Activated CD4-positive, alpha-beta T cell treated with anti-CD3 and anti-CD28 coated beads for 36 hours (primary cell): ENCODE results near the gene SMIM13. TPM values are rescaled to one million over a fixed set of nuclear protein-coding genes. Genes with fewer than 3 reads are reported as not detected.

Source experiments
- ATAC-seq: fragments of 200-7000 bp; cut with Tn5 transposase; one replicate; pipeline ENCODE4 v1.10.0; 2021; ENCODE audit warnings: mild to moderate bottlenecking, moderate library complexity
- CTCF ChIA-PET: fragments of 350-600 bp; sonication (Branson Sonifier 250); formaldehyde crosslinking; loops from one replicate; lab custom pipeline; 2021; ENCODE audit warnings: antibody characterized with exemption; lab: Charles Lee
- POLR2A ChIA-PET: fragments of 350-600 bp; sonication (Branson Sonifier 250); formaldehyde crosslinking; loops from one replicate; lab custom pipeline; 2021; ENCODE audit warnings: antibody characterized with exemption, inconsistent platforms; lab: Charles Lee
- DNase-seq: peaks from one replicate; pipeline ENCODE4 v3.0.0-alpha.2; 2020
- H3K27ac Mint-ChIP-seq: one replicate; pipeline ENCODE4 v1.8.0; 2021; ENCODE audit warnings: mixed read lengths
- H3K27me3 Mint-ChIP-seq: one replicate; pipeline ENCODE4 v1.8.0; 2021; ENCODE audit warnings: mixed read lengths
- H3K36me3 Mint-ChIP-seq: one replicate; pipeline ENCODE4 v1.8.0; 2021; ENCODE audit warnings: low read depth, mixed read lengths
- H3K4me1 Mint-ChIP-seq: one replicate; pipeline ENCODE4 v1.8.0; 2021; ENCODE audit warnings: mixed read lengths
- H3K4me3 Mint-ChIP-seq: one replicate; pipeline ENCODE4 v1.8.0; 2021; ENCODE audit warnings: mild to moderate bottlenecking, moderate library complexity, mixed read lengths
- H3K9me3 Mint-ChIP-seq: one replicate; pipeline ENCODE4 v1.8.0; 2021; ENCODE audit warnings: low read depth, mixed read lengths
- intact Hi-C, 2 experiments: fragments of 100-400 bp; cut with DNase I in 1 of 2; cut with micrococcal nuclease in 1 of 2; formaldehyde crosslinking; loops; one replicate each; pipeline versions ENCODE4 v1.14.2 to v1.15.1; 2022 to 2024; cut with DNase I, micrococcal nuclease
- total RNA-seq, 2 experiments: library from RNA; stranded (reverse); gene quantifications; one replicate each; pipeline ENCODE4 v1.2.3, GENCODE V29; 2021

The SMIM13 gene
- total RNA-seq, 2 experiments from 2014 or later, result 6.3 to 7.9 TPM

DNA sequence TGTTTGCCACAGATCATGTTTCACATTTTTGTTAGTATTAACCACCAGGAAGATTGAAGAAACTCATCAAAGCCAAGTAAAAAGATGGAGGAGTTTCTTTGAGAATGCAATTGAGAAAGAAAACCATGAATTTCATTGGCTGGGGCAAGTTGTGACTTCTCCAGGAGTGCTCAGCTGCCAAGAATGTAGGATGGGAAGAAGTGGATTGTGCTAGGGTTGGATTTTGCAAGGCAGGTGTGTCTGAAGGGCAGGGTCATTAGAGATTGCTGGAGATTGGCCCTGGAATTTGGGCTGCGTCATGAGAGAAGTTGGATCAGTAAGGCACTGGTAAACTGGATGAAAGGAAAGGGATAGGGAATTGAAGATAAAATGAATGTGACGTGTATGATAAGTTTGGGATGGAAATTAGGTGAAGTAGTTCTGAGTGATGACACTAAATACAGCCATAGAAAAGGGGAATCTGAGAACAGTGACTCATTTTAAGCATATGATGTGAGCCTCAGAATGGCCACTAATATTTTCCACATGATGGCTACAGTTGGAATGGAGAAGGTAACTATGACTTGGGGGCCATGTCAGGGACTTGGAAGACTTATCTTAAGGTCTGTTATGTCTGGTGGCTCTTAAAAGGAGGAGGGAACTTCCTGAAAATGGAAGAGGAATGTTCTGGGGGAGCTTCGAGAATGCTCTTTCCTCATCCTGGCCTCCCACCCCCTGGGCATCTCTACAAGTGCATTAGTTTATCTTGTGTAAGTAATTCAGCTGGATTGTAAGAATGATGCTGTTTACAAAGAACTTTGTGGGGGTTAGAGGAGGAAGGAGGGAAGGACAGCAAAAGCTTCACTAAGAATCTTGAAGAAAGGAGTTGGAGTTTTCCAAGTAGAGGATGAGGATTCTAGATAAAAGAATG, 45.7 kb downstream of the SMIM13 start:
- POLR2A ChIA-PET, result no interaction called here
- Mint-ChIP-seq H3K36me3 (peaks cover 12% of the 10 kb centered on the region), H3K27ac (peak overlapping the region; percentile 1), H3K27me3 (no peaks in the 10 kb centered on the region), H3K9me3 (no peaks in the 10 kb centered on the region), H3K4me1 (peaks cover 17% of the 10 kb centered on the region), H3K4me3 (no peak overlapping the region)
- ATAC-seq (peak; percentile 80), DNase-seq (no peak)
- intact Hi-C loops, result loop anchor here in 1 of 2 experiments (5.0 kb wide), 1 partner anchor 47 kb away; the partner anchor contains the start of gene SMIM13
- CTCF ChIA-PET, result no interaction called here

GRCh38 chr6:11140056-11140455, 46.4 kb downstream of the SMIM13 start:
- no peaks in the 10 kb centered on the region for H3K9me3 Mint-ChIP-seq
- CTCF ChIA-PET, result no interaction called here
- peaks cover 17% of the 10 kb centered on the region for H3K4me1 Mint-ChIP-seq
- ATAC-seq (no peak), DNase-seq (no peak)
- H3K27ac Mint-ChIP-seq, result no peak overlapping the region
- POLR2A ChIA-PET, result no interaction called here
- intact Hi-C loops, result loop anchor here in 1 of 2 experiments (5.0 kb wide), 1 partner anchor 48 kb away; the partner anchor contains the start of gene SMIM13
- no peak overlapping the region for H3K4me3 Mint-ChIP-seq
- peaks cover 4% of the 10 kb centered on the region for H3K36me3 Mint-ChIP-seq
- no peaks in the 10 kb centered on the region for H3K27me3 Mint-ChIP-seq

- ChIA-PET POLR2A (no interaction called here), CTCF (no interaction called here)
- H3K36me3 Mint-ChIP-seq, result no peaks in the 10 kb centered on the region
- DNase-seq (no peak), ATAC-seq (no peak)
- H3K27me3 Mint-ChIP-seq, result no peaks in the 10 kb centered on the region
- H3K9me3 Mint-ChIP-seq, result no peaks in the 10 kb centered on the region
- H3K4me3 Mint-ChIP-seq, result no peak overlapping the region
- H3K27ac Mint-ChIP-seq, result no peak overlapping the region
- intact Hi-C loops, result loop anchor here in 1 of 2 experiments (5.0 kb wide), 1 partner anchor 49 kb away; the partner anchor contains the start of gene SMIM13
- H3K4me1 Mint-ChIP-seq, result peaks cover 17% of the 10 kb centered on the region
Observed at GRCh38 chr6:11141295-11141694, 47.7 kb downstream of the SMIM13 start.

DNA sequence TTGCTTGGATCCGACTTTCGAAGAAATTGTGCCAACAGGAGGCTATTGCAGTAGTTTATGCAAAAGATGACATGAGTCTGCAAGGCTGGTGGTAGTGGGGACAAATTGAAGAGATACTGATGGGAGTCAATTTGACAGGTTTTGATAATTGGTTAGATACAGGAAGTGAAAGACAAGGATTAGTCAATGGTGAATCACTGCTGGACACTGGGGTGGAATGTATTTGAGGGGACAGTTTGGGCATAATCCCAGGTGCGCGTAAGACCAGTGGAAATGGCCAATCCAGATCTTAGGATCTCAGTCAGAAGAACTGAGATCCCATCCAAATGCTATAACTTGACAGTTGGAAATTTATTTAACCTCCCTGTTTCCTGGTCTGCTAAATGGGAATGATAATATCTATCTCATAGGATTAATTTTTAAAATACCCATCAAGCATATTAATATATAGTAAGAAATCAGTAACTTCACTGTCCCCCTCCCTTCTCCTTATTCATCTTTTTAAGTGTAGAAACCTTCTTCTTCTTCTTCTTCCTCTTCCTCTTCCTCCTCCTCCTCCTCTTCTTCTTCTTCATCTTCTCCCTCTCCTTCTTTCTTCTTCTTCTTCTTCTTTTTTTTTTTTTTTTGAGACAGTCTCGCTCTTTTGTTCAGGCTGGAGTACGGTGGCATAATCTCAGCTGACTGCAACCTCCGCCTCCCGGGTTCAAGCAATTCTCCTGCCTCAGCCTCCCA, 48.8 kb downstream of the SMIM13 start:
- Mint-ChIP-seq H3K4me3 (no peak overlapping the region), H3K36me3 (no peaks in the 10 kb centered on the region), H3K9me3 (no peaks in the 10 kb centered on the region), H3K27me3 (no peaks in the 10 kb centered on the region), H3K27ac (no peak overlapping the region), H3K4me1 (peaks cover 17% of the 10 kb centered on the region)
- no peak for ATAC-seq
- ChIA-PET POLR2A (no interaction called here), CTCF (interaction anchor here (0.8 to 3.6 kb wide), 3 partner anchors 355 to 399 kb away, joined by 3 to 59 read pairs (median 3); no protein-coding TSS in a partner anchor)
- DNase-seq, result no peak
- intact Hi-C loops, result loop anchor here in 1 of 2 experiments (5.0 kb wide), 1 partner anchor 50 kb away; the partner anchor contains the start of gene SMIM13

GRCh38 chr6:11143394-11144371, 50.0 kb downstream of the SMIM13 start:
- no peak for ATAC-seq

GRCh38 chr6:11144393-11144851, 50.8 kb downstream of the SMIM13 start:
- intact Hi-C loops, result loop anchor here (1.0 to 5.0 kb wide), 5 partner anchors 28 to 431 kb away; partner anchors contain the start of gene SMIM13 (in 1 of the 2)
- Mint-ChIP-seq H3K27ac (no peak overlapping the region), H3K9me3 (no peaks in the 10 kb centered on the region), H3K4me3 (no peak overlapping the region), H3K27me3 (no peaks in the 10 kb centered on the region), H3K4me1 (peaks cover 7% of the 10 kb centered on the region), H3K36me3 (no peaks in the 10 kb centered on the region)
- ATAC-seq (peak; percentile 94), DNase-seq (peak; percentile 89)
- ChIA-PET POLR2A (no interaction called here), CTCF (interaction anchor here (0.5 to 3.6 kb wide), 13 partner anchors 9 to 433 kb away, joined by 3 to 59 read pairs (median 4); partner anchors contain the start of gene NEDD9)

More at GRCh38 chr6:11143394-11144371, 50.0 kb downstream of the SMIM13 start:
- intact Hi-C loops, result loop anchor here (1.0 to 5.0 kb wide), 5 partner anchors 29 to 432 kb away; partner anchors contain the start of gene SMIM13 (in 1 of the 2)
- no peaks in the 10 kb centered on the region for H3K27me3 Mint-ChIP-seq
- CTCF ChIA-PET, result interaction anchor here (0.5 to 3.6 kb wide), 17 partner anchors 8 to 434 kb away, joined by 3 to 59 read pairs (median 3); partner anchors contain the start of gene NEDD9
- H3K36me3 Mint-ChIP-seq, result no peaks in the 10 kb centered on the region
- H3K27ac Mint-ChIP-seq, result no peak overlapping the region
- DNase-seq, result peak; percentile 39
- POLR2A ChIA-PET, result no interaction called here
- no peaks in the 10 kb centered on the region for H3K9me3 Mint-ChIP-seq
- H3K4me3 Mint-ChIP-seq, result no peak overlapping the region
- H3K4me1 Mint-ChIP-seq, result peaks cover 14% of the 10 kb centered on the region

DNA sequence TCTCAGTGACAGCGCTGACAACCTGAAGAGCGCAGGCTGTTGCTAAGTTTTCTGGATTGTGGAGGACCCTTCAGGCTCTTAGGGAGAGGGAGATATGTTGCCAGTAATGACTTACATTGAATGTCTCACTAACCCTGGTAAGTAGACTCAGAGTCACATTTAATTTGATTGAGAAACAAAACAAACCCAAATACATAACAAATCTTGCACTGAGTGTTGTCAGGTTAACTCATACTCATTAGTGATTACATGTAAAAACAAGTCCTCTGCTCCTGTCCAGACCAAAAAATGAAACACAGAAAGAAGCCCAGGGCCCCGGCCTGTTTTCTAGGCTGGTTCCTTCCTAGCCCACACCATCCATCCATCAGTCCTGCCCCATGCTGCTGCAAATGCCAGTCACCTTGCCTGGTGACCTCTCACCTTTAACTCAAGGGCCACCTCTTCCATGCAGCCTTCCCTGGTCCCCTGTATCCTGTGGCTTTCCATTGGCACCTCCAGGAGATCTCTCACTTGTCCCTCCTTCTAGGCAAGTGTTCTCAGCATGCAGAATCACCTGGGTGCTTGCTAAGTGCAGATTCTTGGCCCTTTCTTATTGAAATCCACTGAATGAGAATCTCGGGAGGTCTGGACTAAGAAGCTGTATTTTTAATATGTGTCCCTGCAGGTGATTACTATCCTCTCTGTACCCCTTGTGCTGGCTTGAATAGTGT, 52.6 kb downstream of the SMIM13 start:
- CTCF ChIA-PET, result interaction anchor here (0.7 to 1.0 kb wide), 2 partner anchors 106 to 350 kb away, joined by 3 to 5 read pairs; no protein-coding TSS in a partner anchor
- POLR2A ChIA-PET, result no interaction called here
- DNase-seq (no peak), ATAC-seq (no peak)
- Mint-ChIP-seq H3K9me3 (no peaks in the 10 kb centered on the region), H3K27me3 (no peaks in the 10 kb centered on the region), H3K4me3 (no peak overlapping the region), H3K36me3 (no peaks in the 10 kb centered on the region), H3K4me1 (no peaks in the 10 kb centered on the region), H3K27ac (peak overlapping the region; percentile 28)
- intact Hi-C loops, result no loop called here

DNA sequence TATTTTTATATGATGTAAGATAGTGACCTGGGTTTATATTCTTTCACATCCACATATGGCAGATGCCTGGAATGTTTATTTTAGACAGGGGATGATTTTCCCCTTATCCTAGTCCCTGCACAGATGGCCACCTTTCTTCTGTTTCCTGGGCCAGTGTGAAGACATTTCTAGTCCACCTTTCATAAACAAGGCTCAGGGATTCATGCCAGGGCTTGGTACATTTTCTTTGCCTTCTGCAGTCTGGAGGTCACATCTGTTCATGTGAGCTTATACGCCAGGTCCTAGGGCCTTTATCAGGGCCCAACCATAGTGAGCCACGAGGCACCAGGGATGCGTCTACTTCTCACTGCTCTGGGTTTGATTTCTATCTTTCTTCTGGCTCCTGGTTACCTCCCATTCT, 55.9 kb downstream of the SMIM13 start:
- ChIA-PET CTCF (interaction anchor here (1.5 to 1.6 kb wide), 2 partner anchors 13 to 347 kb away, joined by 4 to 9 read pairs; no protein-coding TSS in a partner anchor), POLR2A (no interaction called here)
- H3K36me3 Mint-ChIP-seq, result no peaks in the 10 kb centered on the region
- peaks cover 3% of the 10 kb centered on the region for H3K27me3 Mint-ChIP-seq
- no peak overlapping the region for H3K27ac Mint-ChIP-seq
- peaks cover 8% of the 10 kb centered on the region for H3K4me1 Mint-ChIP-seq
- ATAC-seq (no peak), DNase-seq (no peak)
- intact Hi-C loops, result no loop called here
- H3K4me3 Mint-ChIP-seq, result no peak overlapping the region
- H3K9me3 Mint-ChIP-seq, result no peaks in the 10 kb centered on the region

DNA sequence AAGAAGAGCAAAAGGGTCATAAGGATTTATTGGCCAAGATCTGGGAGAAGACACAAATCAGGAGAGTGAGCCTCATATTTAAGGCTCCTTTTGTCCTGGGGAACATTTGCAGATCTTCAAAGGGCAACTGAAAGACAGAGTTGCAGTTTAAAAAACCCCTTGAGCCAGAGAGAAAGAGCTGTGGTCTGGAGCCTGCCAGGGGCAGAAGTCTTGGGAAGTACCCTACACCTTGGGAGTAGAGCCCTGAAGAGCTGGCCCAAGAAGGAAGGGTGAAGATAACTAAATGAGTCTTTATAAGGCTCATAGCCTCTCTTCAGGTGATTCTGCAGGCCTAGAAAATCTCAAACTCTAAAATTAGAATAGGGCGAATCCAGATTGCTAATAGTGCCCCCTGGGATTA, 57.9 kb downstream of the SMIM13 start:
- intact Hi-C loops, result loop anchor here in 1 of 2 experiments (5.0 kb wide), 1 partner anchor 199 kb away; no protein-coding TSS in a partner anchor
- no peak for DNase-seq
- ATAC-seq, result no peak
- ChIA-PET CTCF (interaction anchor here (1.3 to 2.4 kb wide), 2 partner anchors 203 to 345 kb away, joined by 3 to 14 read pairs; no protein-coding TSS in a partner anchor), POLR2A (no interaction called here)
- H3K27ac Mint-ChIP-seq, result no peak overlapping the region
- H3K9me3 Mint-ChIP-seq, result no peaks in the 10 kb centered on the region
- peaks cover 8% of the 10 kb centered on the region for H3K4me1 Mint-ChIP-seq
- peaks cover 11% of the 10 kb centered on the region for H3K27me3 Mint-ChIP-seq
- H3K4me3 Mint-ChIP-seq, result no peak overlapping the region
- H3K36me3 Mint-ChIP-seq, result no peaks in the 10 kb centered on the region
